SK-N-SH treated with all-trans-retinoic acid at 6 μM for 48 hours (cell line): ENCODE data around the gene PPP6C.

Experiments used
- BACH2 ChIP-seq: fragments of 250-450 bp; sonication (Bioruptor Pico); IDR thresholded peaks from 2 replicates; pipeline ENCODE4 v1.9.0; 2021; ENCODE audit warnings: mild to moderate bottlenecking, borderline replicate concordance
- CREB5 ChIP-seq: fragments of 250-450 bp; sonication (Bioruptor Pico); IDR thresholded peaks from 2 replicates; pipeline ENCODE4 v1.5.1; 2020; ENCODE audit warnings: low read depth, mild to moderate bottlenecking, moderate library complexity
- CSDC2 ChIP-seq: fragments of 250-450 bp; sonication (Bioruptor Pico); IDR thresholded peaks from 2 replicates; pipeline ENCODE4 v1.5.0; 2020; ENCODE audit warnings: mild to moderate bottlenecking, moderate library complexity
- ISL1 ChIP-seq: fragments of 250-450 bp; sonication (Bioruptor Pico); IDR thresholded peaks from 2 replicates; pipeline ENCODE4 v2.1.2; 2022; ENCODE audit warnings: mild to moderate bottlenecking, moderate library complexity
- PATZ1 ChIP-seq: fragments of 250-450 bp; sonication (Bioruptor Pico); IDR thresholded peaks from 2 replicates; pipeline ENCODE4 v1.8.0; 2020; ENCODE audit warnings: mild to moderate bottlenecking, moderate library complexity, borderline replicate concordance
- PPARA ChIP-seq: fragments of 250-450 bp; sonication (Bioruptor Pico); IDR thresholded peaks from 2 replicates; pipeline ENCODE4 v1.5.0; 2020; ENCODE audit warnings: mild to moderate bottlenecking, borderline replicate concordance

GRCh38 chr9:125169895-125170294 is 19.7 kb downstream of the PPP6C start:
- TF ChIP-seq PPARA (CRISPR knock-in tag), result no peak
- no peak for TF ChIP-seq BACH2 (CRISPR knock-in tag)
- TF ChIP-seq ISL1 (CRISPR knock-in tag), result no peak
- TF ChIP-seq CSDC2 (CRISPR knock-in tag), result no peak
- no peak for TF ChIP-seq CREB5 (CRISPR knock-in tag)
- TF ChIP-seq PATZ1 (CRISPR knock-in tag), result no peak
